ENCODE measurements around the gene DGKI.

GRCh38 chr7:137687556-137688265 lies 159.1 kb downstream of the DGKI start:
- TF ChIP-seq CTCF (tag by site-specific recombination; IDR thresholded peaks at IDR 0.05) (no peak), ZNF266 (tag by site-specific recombination; IDR thresholded peaks at IDR 0.05; ENCODE audit: low read depth) (no peak), ZNF585B (tag by site-specific recombination; IDR thresholded peaks at IDR 0.05) (no peak), ZNF274 (IDR thresholded peaks at IDR 0.05; ENCODE audit: low read length) (no peak), ZNF274 (tag by site-specific recombination; IDR thresholded peaks at IDR 0.05; ENCODE audit: borderline replicate concordance) (no peak), ZNF184 (tag by site-specific recombination; IDR thresholded peaks at IDR 0.05) (no peak), SETDB1 (IDR thresholded peaks at IDR 0.05; ENCODE audit: insufficient read length, low read length) (no peak), PRDM2 (tag by site-specific recombination; IDR thresholded peaks at IDR 0.05; ENCODE audit: borderline replicate concordance) (no peak), ZNF214 (tag by site-specific recombination; IDR thresholded peaks at IDR 0.05; ENCODE audit: borderline replicate concordance) (no peak), ZNF654 (tag by site-specific recombination; IDR thresholded peaks at IDR 0.05; ENCODE audit: low read depth) (no peak), ZBTB1 (tag by site-specific recombination; IDR thresholded peaks at IDR 0.05) (no peak)
